Activated CD4-positive, alpha-beta T cell treated with anti-CD3 and anti-CD28 coated beads, Interleukin-10, Interleukin-2, amounts not matched to agents 100 ng/mL and 50 ng/mL, durations not matched to agents 16 hours and 8 hours (primary cell): ENCODE data around the gene ADTRP.
"Not testable (repeated sequence)": the region's sequence is repeated elsewhere in the genome, so short reads cannot be mapped to it uniquely, and the experiment has no call there.

Experiments
- DNase-seq: peaks from one replicate; pipeline ENCODE4 v3.0.0-alpha.2; 2020

Gene ADTRP

GRCh38 chr6:11689847-11690246, 88.8 kb downstream of the ADTRP start:
- DNase-seq = peak; percentile 36

DNA sequence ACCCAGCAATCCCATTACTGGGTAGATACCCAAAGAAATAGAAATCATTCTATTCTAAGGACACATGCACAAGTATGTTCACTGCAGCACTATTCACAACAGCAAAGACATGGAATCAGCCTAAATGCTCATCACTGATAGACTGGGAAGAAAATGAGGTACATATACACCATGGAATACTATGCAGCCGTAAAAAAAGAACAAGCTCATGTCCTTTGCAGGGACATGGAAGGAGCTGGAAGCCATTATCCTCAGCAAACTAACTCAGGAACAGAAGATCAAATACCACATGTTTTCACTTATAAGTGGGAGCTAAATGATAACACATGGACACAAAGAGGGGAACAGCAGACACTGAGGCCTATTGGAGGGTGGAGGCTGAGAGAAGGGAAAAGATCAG, 89.2 kb downstream of the ADTRP start:
- DNase-seq = not testable (repeated sequence)

DNA sequence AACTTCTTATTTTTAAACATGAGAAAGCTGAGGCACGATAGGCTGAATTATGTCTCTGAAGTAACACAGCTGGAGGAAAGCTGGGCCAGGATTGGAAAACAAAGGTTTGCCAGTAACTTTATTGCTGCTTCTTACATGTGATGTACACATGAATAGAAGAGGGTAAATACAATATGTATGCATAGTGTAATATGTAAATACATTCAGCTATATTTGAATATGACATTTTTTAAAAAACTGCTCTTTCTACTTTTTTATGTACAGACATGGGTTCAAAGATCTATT, 90.2 kb downstream of the ADTRP start:
- no peak for DNase-seq

GRCh38 chr6:11685481-11686093, 93.0 kb downstream of the ADTRP start:
- DNase-seq = no peak

- no peak for DNase-seq
Measured at GRCh38 chr6:11684901-11685480, 93.6 kb downstream of the ADTRP start.

GRCh38 chr6:11683871-11684270, 94.7 kb downstream of the ADTRP start:
- DNase-seq = no peak

DNA sequence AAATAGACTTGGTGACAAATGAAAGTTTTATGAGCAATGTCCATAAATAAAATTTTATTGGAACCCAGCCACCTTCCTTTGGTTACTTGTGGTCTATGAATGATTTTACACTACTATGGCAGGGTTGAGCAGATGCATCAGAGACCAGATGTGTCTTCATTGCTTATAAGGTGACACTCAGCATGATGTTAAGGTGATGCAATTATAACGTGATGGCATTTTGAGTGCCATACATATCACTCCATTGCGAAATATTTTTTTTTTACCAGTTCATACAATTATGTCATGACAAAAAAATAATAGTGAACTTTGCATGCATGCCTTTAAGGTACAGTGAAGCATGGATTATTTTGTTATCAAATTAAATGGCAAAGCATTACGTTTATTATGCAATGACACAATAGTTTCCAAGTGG, 96.0 kb downstream of the ADTRP start:
- no peak for DNase-seq

- no peak for DNase-seq
Measured at GRCh38 chr6:11681770-11682169, 96.8 kb downstream of the ADTRP start.

GRCh38 chr6:11681357-11681756, 97.2 kb downstream of the ADTRP start:
- DNase-seq = no peak

DNA sequence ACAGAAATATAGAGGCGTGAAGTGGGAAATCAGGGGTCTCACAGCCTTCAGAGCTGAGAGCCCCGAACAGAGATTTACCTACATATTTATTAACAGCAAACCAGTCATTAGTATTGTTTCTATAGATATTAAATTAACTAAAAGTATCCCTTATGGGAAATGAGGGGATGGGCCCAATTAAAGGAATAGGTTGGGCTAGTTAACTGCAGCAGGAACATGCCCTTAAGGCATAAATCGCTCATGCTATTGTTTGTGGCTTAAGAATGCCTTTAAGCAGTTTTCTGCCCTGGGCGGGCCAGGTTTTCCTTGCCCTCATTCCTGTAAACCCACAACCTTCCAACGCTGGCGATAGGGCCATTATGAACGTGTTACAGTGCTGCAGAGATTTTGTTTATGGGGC, 98.1 kb downstream of the ADTRP start:
- DNase-seq = not testable (repeated sequence)

GRCh38 chr6:11679099-11679498, 99.5 kb downstream of the ADTRP start:
- DNase-seq = no peak

DNA sequence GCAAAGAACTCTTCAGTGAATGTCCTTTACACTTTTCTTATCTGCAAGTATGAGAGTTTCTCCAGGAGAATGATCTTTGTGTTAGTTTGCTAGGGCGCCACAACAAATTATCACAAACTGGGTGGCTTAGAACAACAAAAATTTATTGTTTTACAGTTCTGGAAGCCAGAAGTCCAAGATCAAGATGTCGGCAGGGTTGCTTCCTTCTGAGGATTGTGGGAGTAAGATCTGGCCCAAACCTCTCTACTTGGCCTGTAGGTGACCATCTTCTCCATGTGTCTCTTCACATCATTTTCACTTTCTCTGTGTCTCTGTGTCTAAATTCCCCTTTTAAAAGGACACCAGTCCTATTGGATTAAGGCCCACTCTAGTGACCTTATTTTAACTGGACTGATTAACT, 103.0 kb downstream of the ADTRP start:
- DNase-seq = no peak

DNA sequence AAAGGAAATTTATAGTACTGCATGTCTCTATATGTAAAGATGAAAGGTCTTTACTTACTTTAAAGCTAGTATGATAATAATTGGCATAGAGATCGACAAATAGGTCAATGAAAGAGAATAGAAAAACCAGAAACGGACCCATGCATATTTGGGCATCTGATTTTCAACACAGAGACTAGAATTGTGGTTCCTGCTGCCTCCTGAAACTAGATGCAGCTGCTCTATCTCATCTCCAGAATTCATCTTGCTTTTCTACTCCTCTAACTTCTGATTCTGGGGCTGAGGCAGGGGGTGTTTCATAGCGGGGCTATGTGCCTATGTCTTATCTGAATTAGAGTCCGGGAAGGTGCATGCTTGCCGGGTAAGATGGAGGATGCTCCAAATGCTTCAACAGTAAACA, 105.9 kb downstream of the ADTRP start:
- DNase-seq = no peak

DNA sequence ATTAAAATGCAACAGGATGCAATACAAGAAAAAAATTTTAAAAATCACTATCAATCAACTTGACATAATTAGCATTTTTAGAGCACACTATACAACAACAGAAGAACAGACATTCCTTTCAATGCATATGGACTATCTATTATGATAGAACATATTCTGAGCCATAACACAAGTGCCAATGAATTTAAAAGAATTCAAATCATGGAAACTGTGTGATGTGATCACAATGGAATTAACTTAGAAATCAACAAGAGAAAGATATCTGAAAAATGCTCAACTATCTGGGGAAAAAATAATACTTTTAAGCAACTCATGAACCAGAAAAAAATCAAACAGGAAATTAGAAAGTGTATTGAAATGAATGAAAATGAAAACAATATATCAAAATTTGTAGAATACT, 106.3 kb downstream of the ADTRP start:
- DNase-seq = no peak

DNA sequence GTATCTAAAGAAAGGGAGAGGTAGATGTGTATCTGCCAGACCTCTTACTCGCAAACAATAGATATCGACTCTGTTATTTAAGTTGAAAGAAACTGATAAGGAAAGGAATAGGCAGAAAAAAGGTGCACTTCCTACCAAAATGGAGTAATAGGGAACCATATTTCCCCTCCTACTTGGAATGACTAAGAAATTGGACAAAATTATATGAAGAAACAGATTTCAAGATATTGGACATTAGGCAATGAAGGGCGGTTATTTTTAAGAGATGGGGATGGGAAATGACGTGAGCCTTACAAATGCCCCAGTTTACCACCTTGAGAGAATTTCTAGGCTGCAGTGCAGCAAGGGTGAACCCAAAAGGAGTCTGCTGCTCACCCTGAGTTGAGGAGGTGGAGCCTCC, 108.9 kb downstream of the ADTRP start:
- DNase-seq = no peak

DNA sequence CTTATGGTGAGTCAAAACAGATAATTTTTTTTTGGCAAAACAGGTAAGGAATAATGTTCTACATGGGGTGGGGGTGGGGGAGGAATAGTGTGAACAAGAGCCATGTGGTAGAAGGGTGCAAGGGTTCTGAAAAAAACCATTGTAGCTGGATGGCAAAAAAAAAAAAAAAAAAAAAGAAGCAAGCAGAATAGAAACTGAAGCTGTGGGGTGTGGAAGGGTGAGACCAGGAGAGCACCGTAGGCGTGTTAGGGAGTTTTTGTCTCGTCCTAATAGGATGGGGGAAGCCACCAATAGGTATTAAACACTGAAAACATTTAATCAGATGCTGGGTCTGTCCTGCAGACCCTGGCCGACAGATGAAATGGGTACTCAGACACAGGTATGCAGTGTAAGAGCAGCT, 110.1 kb downstream of the ADTRP start:
- DNase-seq = no peak

DNA sequence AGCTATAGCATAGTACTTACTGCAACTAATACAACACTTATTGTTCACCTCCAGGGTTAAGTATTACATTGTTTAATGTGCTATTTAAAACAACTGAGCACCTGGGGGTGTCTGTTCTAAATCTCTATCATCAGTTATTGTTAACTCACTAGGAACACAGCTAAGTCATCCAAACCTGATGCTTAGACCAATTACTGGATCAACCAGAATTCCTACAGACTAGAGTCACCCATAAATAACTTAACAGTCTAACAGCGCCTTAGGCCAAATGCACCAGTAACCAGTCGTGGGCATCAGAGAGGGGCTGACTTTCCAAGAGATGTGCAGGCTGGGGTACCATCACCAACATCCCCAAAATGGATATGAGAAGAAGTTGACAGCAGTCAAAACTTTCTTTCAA, 110.7 kb downstream of the ADTRP start:
- no peak for DNase-seq

- peak; percentile 10 for DNase-seq
Measured at GRCh38 chr6:11665604-11666326, 112.8 kb downstream of the ADTRP start.
